ENCODE measurements around the gene IRF2BPL.

IRF2BPL gene

GRCh38 chr14:77009014-77009413 is 19.5 kb downstream of the IRF2BPL start:
- DNase-seq (ENCODE audit: low read depth), result no peak

- DNase-seq (ENCODE audit: low read depth), result no peak
These were observed 20.0 kb downstream of the IRF2BPL start for GRCh38 chr14:77008541-77008940.

GRCh38 chr14:77007975-77008421 is 20.5 kb downstream of the IRF2BPL start:
- no peak for DNase-seq (ENCODE audit: low read depth)

- no peak for DNase-seq (ENCODE audit: low read depth)
These were observed 21.1 kb downstream of the IRF2BPL start for GRCh38 chr14:77007183-77007974.

GRCh38 chr14:77006132-77006531 is 22.4 kb downstream of the IRF2BPL start:
- no peak for DNase-seq (ENCODE audit: low read depth)

GRCh38 chr14:77005559-77005958 is 22.9 kb downstream of the IRF2BPL start:
- no peak for DNase-seq (ENCODE audit: low read depth)

- DNase-seq (ENCODE audit: low read depth), result no peak
These were observed 23.6 kb downstream of the IRF2BPL start for GRCh38 chr14:77004711-77005460.

GRCh38 chr14:77003960-77004710 is 24.4 kb downstream of the IRF2BPL start:
- no peak for DNase-seq (ENCODE audit: low read depth)

GRCh38 chr14:77002889-77003288 is 25.6 kb downstream of the IRF2BPL start:
- DNase-seq (ENCODE audit: low read depth), result no peak

GRCh38 chr14:77002335-77002734 is 26.2 kb downstream of the IRF2BPL start:
- no peak for DNase-seq (ENCODE audit: low read depth)

- DNase-seq (ENCODE audit: low read depth), result no peak
These were observed 27.9 kb downstream of the IRF2BPL start for GRCh38 chr14:77000340-77001270.

- DNase-seq (ENCODE audit: low read depth), result no peak
These were observed 29.6 kb downstream of the IRF2BPL start for GRCh38 chr14:76998910-76999309.

GRCh38 chr14:76997257-76997970 is 31.1 kb downstream of the IRF2BPL start:
- DNase-seq (ENCODE audit: low read depth), result no peak

- no peak for DNase-seq (ENCODE audit: low read depth)
These were observed 31.9 kb downstream of the IRF2BPL start for GRCh38 chr14:76996563-76997146.

- no peak for DNase-seq (ENCODE audit: low read depth)
These were observed 33.1 kb downstream of the IRF2BPL start for GRCh38 chr14:76995279-76996035.

GRCh38 chr14:76993752-76994151 is 34.8 kb downstream of the IRF2BPL start:
- no peak for DNase-seq (ENCODE audit: low read depth)

- no peak for DNase-seq (ENCODE audit: low read depth)
These were observed 38.4 kb downstream of the IRF2BPL start for GRCh38 chr14:76990084-76990483.

GRCh38 chr14:76987956-76988520 is 40.5 kb downstream of the IRF2BPL start:
- DNase-seq (ENCODE audit: low read depth), result no peak

GRCh38 chr14:76986231-76986565 is 42.3 kb downstream of the IRF2BPL start:
- no peak for DNase-seq (ENCODE audit: low read depth)

Measured in stromal cell of bone marrow (primary cell).